HEK293 (cell line): ENCODE results near the gene FTO.

Experiments used
- ATF2 ChIP-seq: fragments of 450-650 bp; formaldehyde crosslinking; IDR thresholded peaks from 2 replicates; pipeline ENCODE4 v1.5.1; 2016; ENCODE audit warnings: missing biosample characterization, missing genetic modification characterization, low read depth
- CTCF ChIP-seq: fragments of 450-650 bp; formaldehyde crosslinking; IDR thresholded peaks from 2 replicates; pipeline ENCODE4 v1.5.1; 2016; ENCODE audit warnings: missing biosample characterization, missing genetic modification characterization
- HOXA7 ChIP-seq: sonication (generic); formaldehyde crosslinking; IDR thresholded peaks from 2 replicates; pipeline ENCODE4 v1.8.1; 2022; ENCODE audit warnings: missing genetic modification reagents, borderline replicate concordance
- KLF1 ChIP-seq: fragments of 450-650 bp; formaldehyde crosslinking; IDR thresholded peaks from 2 replicates; pipeline ENCODE4 v1.5.1; 2016; ENCODE audit warnings: missing biosample characterization, missing genetic modification characterization
- PBX3 ChIP-seq: sonication (generic); formaldehyde crosslinking; IDR thresholded peaks from 2 replicates; pipeline ENCODE4 v1.8.1; 2022; ENCODE audit warnings: mild to moderate bottlenecking, moderate library complexity, missing genetic modification reagents
- TCF7L2 ChIP-seq: IDR thresholded peaks from 2 replicates; pipeline ENCODE4 v1.6.1; 2011; ENCODE audit warnings: low read depth, mild to moderate bottlenecking, inconsistent platforms, low read length, moderate library complexity, borderline replicate concordance
- ZNF148 ChIP-seq: fragments of 450-650 bp; formaldehyde crosslinking; IDR thresholded peaks from 2 replicates; pipeline ENCODE4 v1.5.0; 2017; ENCODE audit warnings: missing biosample characterization, missing genetic modification characterization, borderline replicate concordance
- ZNF513 ChIP-seq: fragments of 450-650 bp; IDR thresholded peaks from 2 replicates; pipeline ENCODE4 v1.5.1; 2018; ENCODE audit warnings: missing biosample characterization, missing genetic modification characterization
- ZNF530 ChIP-seq: fragments of 450-650 bp; formaldehyde crosslinking; IDR thresholded peaks from 2 replicates; pipeline ENCODE4 v1.5.1; 2016; ENCODE audit warnings: low read depth, missing biosample characterization, missing genetic modification characterization
- ZNF660 ChIP-seq: fragments of 450-650 bp; IDR thresholded peaks from 2 replicates; pipeline ENCODE4 v1.5.1; 2018; ENCODE audit warnings: missing biosample characterization, mild to moderate bottlenecking, missing genetic modification characterization

GRCh38 chr16:54076006-54076504, 372.1 kb downstream of the FTO start:
- TF ChIP-seq TCF7L2 = no peak
- TF ChIP-seq CTCF (tag by site-specific recombination) = no peak
- TF ChIP-seq ZNF530 (tag by site-specific recombination) = no peak
- TF ChIP-seq ZNF513 (tag by site-specific recombination) = no peak
- no peak for TF ChIP-seq KLF1 (tag by site-specific recombination)
- no peak for TF ChIP-seq ZNF660
- no peak for TF ChIP-seq ZNF148 (tag by site-specific recombination)
- TF ChIP-seq ATF2 = no peak
- TF ChIP-seq HOXA7 (CRISPR knock-in tag) = no peak
- TF ChIP-seq PBX3 (CRISPR knock-in tag) = no peak
